HepG2 (cell line): ENCODE results near the gene CALD1. TPM values are rescaled to one million over a fixed set of nuclear protein-coding genes. Genes with fewer than 3 reads are reported as not detected.
A peak's percentile ranks its signal among the peaks of the same experiment; 100 is the strongest.

Source experiments
- CREBL2 ChIP-seq: sonication (generic); formaldehyde crosslinking; IDR thresholded peaks from 2 replicates; pipeline ENCODE4 v1.8.1; 2023; ENCODE audit warnings: missing genetic modification reagents, mild to moderate bottlenecking, borderline replicate concordance
- DNMT1 ChIP-seq: sonication (generic); formaldehyde crosslinking; IDR thresholded peaks from 2 replicates; pipeline ENCODE4 v1.5.1; 2020; ENCODE audit warnings: mild to moderate bottlenecking, missing genetic modification reagents
- ELF4 ChIP-seq: sonication (generic); formaldehyde crosslinking; IDR thresholded peaks from 2 replicates; pipeline ENCODE4 v1.5.0; 2020; ENCODE audit warnings: missing genetic modification reagents, mild to moderate bottlenecking, moderate library complexity, borderline replicate concordance
- FOXK1 ChIP-seq: sonication (generic); formaldehyde crosslinking; IDR thresholded peaks from 2 replicates; pipeline ENCODE4 v1.4.0; 2020; ENCODE audit warnings: low read depth, missing genetic modification reagents, borderline replicate concordance
- MED13 ChIP-seq: sonication (generic); formaldehyde crosslinking; IDR thresholded peaks from 2 replicates; pipeline ENCODE4 v1.5.0; 2020; ENCODE audit warnings: missing genetic modification reagents
- POLR2A ChIP-seq, 2 experiments: IDR thresholded peaks; 2 replicates each; pipeline ENCODE4 v1.6.1; 2011; ENCODE audit warnings: low read depth in 2 of 2, low read length in 2 of 2, mild to moderate bottlenecking in 1 of 2, moderate library complexity in 1 of 2; ENCODE audit not compliant: insufficient read depth in 1 of 2
- REST ChIP-seq, 2 experiments: IDR thresholded peaks; 2 replicates each; pipeline ENCODE4 v1.6.1; 2011 to 2012; ENCODE audit warnings: low read length in 2 of 2, borderline replicate concordance in 1 of 2, low read depth in 1 of 2, mild to moderate bottlenecking in 1 of 2, moderate library complexity in 1 of 2
- SETDB1 ChIP-seq: sonication (generic); formaldehyde crosslinking; IDR thresholded peaks from 2 replicates; pipeline ENCODE4 v1.5.1; 2020; ENCODE audit warnings: missing genetic modification reagents, mild to moderate bottlenecking, borderline replicate concordance
- SMARCC2 ChIP-seq: fragments of 450-650 bp; IDR thresholded peaks from 2 replicates; pipeline ENCODE4 v1.6.1; 2017; ENCODE audit warnings: antibody characterized with exemption, mild to moderate bottlenecking
- SOX5 ChIP-seq: IDR thresholded peaks from 2 replicates; pipeline ENCODE4 v1.6.1; 2016; ENCODE audit warnings: borderline replicate concordance
- SOX6 ChIP-seq, 2 experiments: fragments of 450-650 bp in 1 of 2; sonication (generic) in 1 of 2; formaldehyde crosslinking in 1 of 2; IDR thresholded peaks; 2 replicates each; pipeline versions ENCODE4 v1.4.0 to v1.6.1; 2017 to 2020; ENCODE audit warnings: antibody characterized with exemption in 1 of 2, mild to moderate bottlenecking in 1 of 2, missing genetic modification reagents in 1 of 2
- TAF15 ChIP-seq: fragments of 200-400 bp; formaldehyde crosslinking; IDR thresholded peaks from one replicate; pipeline ENCODE4 v1.6.1; 2018; ENCODE audit warnings: mild to moderate bottlenecking, low read depth, low read length; ENCODE audit not compliant: poor library complexity, severe bottlenecking
- WIZ ChIP-seq: sonication (generic); formaldehyde crosslinking; IDR thresholded peaks from 2 replicates; pipeline ENCODE4 v1.5.1; 2020; ENCODE audit warnings: mild to moderate bottlenecking, missing genetic modification reagents
- ZFAT ChIP-seq: sonication (generic); formaldehyde crosslinking; conservative IDR thresholded peaks from 2 replicates; pipeline ENCODE4 v1.8.1; 2023; ENCODE audit warnings: missing genetic modification reagents, inconsistent platforms
- ZKSCAN5 ChIP-seq: sonication (generic); formaldehyde crosslinking; IDR thresholded peaks from 2 replicates; pipeline ENCODE4 v1.5.1; 2020; ENCODE audit warnings: mild to moderate bottlenecking, missing genetic modification reagents
- ZNF264 ChIP-seq: sonication (generic); formaldehyde crosslinking; IDR thresholded peaks from 2 replicates; pipeline ENCODE4 v1.4.0; 2020; ENCODE audit warnings: missing genetic modification reagents
- polyA plus RNA-seq, 8 experiments: library from polyadenylated mRNA; depleted of rRNA in 3 of 8; stranded (reverse) in 7 of 8; unstranded in 1 of 8; fragments of >200 nt; fragmentation: Illumina TruSeq in 4 of 8; extraction: Trizol in 4 of 8; gene quantifications; 2 replicates each; pipeline versions ENCODE4 v1.2.1 to v1.2.3, GENCODE V29; 2011 to 2016; ENCODE audit warnings: low read depth in 4 of 8, missing spikeins in 1 of 8, mixed read lengths in 1 of 8; ENCODE audit not compliant: insufficient read depth in 1 of 8
- total RNA-seq, 5 experiments: library from RNA; depleted of rRNA; stranded (reverse); fragments of >200 nt; fragmentation: Illumina TruSeq; extraction: Trizol; gene quantifications; 2 replicates each; pipeline ENCODE4 v1.2.3, GENCODE V29; 2016; ENCODE audit warnings: low read depth in 1 of 5
- TF ChIP-seq, protein P1 (sequence below): sonication (generic); formaldehyde crosslinking; IDR thresholded peaks from 2 replicates; pipeline ENCODE4 v1.4.0; 2020; ENCODE audit warnings: missing genetic modification reagents
- TF ChIP-seq, protein P2 (sequence below): IDR thresholded peaks from 2 replicates; pipeline ENCODE4 v1.6.1; 2018; ENCODE audit warnings: missing genetic modification reagents
- TF ChIP-seq, protein P3 (sequence below): sonication (generic); formaldehyde crosslinking; IDR thresholded peaks from 2 replicates; pipeline ENCODE4 v1.4.0; 2020; ENCODE audit warnings: missing genetic modification reagents, mild to moderate bottlenecking, borderline replicate concordance

The CALD1 gene
- total and polyA plus RNA-seq, 2 of the 13 experiments (the other 11 are each of a cell fraction or from before 2014, with no cell fraction given), result 53.0 to 112 TPM

- TF ChIP-seq CREBL2, result no peak
- peak; percentile 72; the same call in 1 of the 2 replicates for TF ChIP-seq SOX5 (CRISPR knock-in tag)
- TF ChIP-seq POLR2A (IDR thresholded peaks at IDR 0.05; ENCODE audit: insufficient read depth in 1 of 2, low read depth in 2 of 2, low read length in 2 of 2), result no peak
- no peak for TF ChIP-seq DNMT1 (CRISPR knock-in tag)
- TF ChIP-seq WIZ (CRISPR knock-in tag), result no peak
- TF ChIP-seq FOXK1 (CRISPR knock-in tag), result peak; percentile 35
- TF ChIP-seq SETDB1, result no peak
- no peak for TF ChIP-seq TAF15
- TF ChIP-seq ZKSCAN5 (CRISPR knock-in tag), result no peak
- peak; percentile 6; the same call in 1 of the 2 replicates for TF ChIP-seq SMARCC2
- TF ChIP-seq, protein P1, sequence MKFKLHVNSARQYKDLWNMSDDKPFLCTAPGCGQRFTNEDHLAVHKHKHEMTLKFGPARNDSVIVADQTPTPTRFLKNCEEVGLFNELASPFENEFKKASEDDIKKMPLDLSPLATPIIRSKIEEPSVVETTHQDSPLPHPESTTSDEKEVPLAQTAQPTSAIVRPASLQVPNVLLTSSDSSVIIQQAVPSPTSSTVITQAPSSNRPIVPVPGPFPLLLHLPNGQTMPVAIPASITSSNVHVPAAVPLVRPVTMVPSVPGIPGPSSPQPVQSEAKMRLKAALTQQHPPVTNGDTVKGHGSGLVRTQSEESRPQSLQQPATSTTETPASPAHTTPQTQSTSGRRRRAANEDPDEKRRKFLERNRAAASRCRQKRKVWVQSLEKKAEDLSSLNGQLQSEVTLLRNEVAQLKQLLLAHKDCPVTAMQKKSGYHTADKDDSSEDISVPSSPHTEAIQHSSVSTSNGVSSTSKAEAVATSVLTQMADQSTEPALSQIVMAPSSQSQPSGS (CRISPR knock-in tag), result peak; percentile 28
- TF ChIP-seq ZFAT (CRISPR knock-in tag), result no peak
- TF ChIP-seq, protein P2, sequence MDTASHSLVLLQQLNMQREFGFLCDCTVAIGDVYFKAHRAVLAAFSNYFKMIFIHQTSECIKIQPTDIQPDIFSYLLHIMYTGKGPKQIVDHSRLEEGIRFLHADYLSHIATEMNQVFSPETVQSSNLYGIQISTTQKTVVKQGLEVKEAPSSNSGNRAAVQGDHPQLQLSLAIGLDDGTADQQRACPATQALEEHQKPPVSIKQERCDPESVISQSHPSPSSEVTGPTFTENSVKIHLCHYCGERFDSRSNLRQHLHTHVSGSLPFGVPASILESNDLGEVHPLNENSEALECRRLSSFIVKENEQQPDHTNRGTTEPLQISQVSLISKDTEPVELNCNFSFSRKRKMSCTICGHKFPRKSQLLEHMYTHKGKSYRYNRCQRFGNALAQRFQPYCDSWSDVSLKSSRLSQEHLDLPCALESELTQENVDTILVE (CRISPR knock-in tag), result peak; percentile 75; the same call in 1 of the 2 replicates
- TF ChIP-seq ZNF264, result 0 out of 2 replicates have a peak, but pooled peaks have one; percentile 15
- 0 out of 4 replicates have a peak, but pooled peaks of 1 of the 2 experiments have one; percentile 50 for TF ChIP-seq REST (IDR thresholded peaks at IDR 0.05; ENCODE audit: borderline replicate concordance in 1 of 2, low read depth in 1 of 2, low read length in 2 of 2)
- TF ChIP-seq MED13 (CRISPR knock-in tag), result peak; percentile 38; the same call in 1 of the 2 replicates
- no peak for TF ChIP-seq SOX6 (IDR thresholded peaks at IDR 0.05)
- TF ChIP-seq SOX6 (CRISPR knock-in tag; IDR thresholded peaks at IDR 0.05), result peak; percentile 87
- no peak for TF ChIP-seq ELF4 (CRISPR knock-in tag)
- TF ChIP-seq, protein P3, sequence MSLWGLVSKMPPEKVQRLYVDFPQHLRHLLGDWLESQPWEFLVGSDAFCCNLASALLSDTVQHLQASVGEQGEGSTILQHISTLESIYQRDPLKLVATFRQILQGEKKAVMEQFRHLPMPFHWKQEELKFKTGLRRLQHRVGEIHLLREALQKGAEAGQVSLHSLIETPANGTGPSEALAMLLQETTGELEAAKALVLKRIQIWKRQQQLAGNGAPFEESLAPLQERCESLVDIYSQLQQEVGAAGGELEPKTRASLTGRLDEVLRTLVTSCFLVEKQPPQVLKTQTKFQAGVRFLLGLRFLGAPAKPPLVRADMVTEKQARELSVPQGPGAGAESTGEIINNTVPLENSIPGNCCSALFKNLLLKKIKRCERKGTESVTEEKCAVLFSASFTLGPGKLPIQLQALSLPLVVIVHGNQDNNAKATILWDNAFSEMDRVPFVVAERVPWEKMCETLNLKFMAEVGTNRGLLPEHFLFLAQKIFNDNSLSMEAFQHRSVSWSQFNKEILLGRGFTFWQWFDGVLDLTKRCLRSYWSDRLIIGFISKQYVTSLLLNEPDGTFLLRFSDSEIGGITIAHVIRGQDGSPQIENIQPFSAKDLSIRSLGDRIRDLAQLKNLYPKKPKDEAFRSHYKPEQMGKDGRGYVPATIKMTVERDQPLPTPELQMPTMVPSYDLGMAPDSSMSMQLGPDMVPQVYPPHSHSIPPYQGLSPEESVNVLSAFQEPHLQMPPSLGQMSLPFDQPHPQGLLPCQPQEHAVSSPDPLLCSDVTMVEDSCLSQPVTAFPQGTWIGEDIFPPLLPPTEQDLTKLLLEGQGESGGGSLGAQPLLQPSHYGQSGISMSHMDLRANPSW (CRISPR knock-in tag), result 0 out of 2 replicates have a peak, but pooled peaks have one; percentile 50
These were observed 212.3 kb downstream of the CALD1 start (continued) for GRCh38 chr7:134991469-134992339.
